ENCODE measurements around the gene OSM. TPM values are rescaled to one million over a fixed set of nuclear protein-coding genes. Genes with fewer than 3 reads are reported as not detected.

Gene OSM
- total and polyA plus RNA-seq, 7 donors, result 0.60 to 12.8 (median 1.5) TPM

- WGBS, 2 donors, result 77 to 91% methylated on average over 7 of the region's 7 CpGs
- Histone ChIP-seq H3K4me1 (no peaks in the 10 kb centered on the region), H3K4me3 (no peak overlapping the region), H3K36me3 (no peaks in the 10 kb centered on the region), H3K27ac (no peak overlapping the region), H3K9me3 (no peaks in the 10 kb centered on the region), H3K27me3 (peaks cover 0 to 5% (median 0%) of the 10 kb centered on the region in 3 donors)
- TF ChIP-seq POLR2A (IDR thresholded peaks at IDR 0.05) (no peak), POLR2AphosphoS5 (IDR thresholded peaks at IDR 0.05) (no peak)
- intact Hi-C loops (cut with DNase I), result no loop called here
- no peak for DNase-seq
These were observed 41.3 kb downstream of the OSM start for GRCh38 chr22:30225220-30225927.

- Histone ChIP-seq H3K9me3 (no peaks in the 10 kb centered on the region), H3K4me1 (no peaks in the 10 kb centered on the region), H3K27ac (no peak overlapping the region), H3K4me3 (no peak overlapping the region), H3K27me3 (peaks cover 0 to 5% (median 0%) of the 10 kb centered on the region in 3 donors), H3K36me3 (no peaks in the 10 kb centered on the region)
- 42 to 68% methylated on average over 11 of the region's 11 CpGs for WGBS, 2 donors
- TF ChIP-seq POLR2A (IDR thresholded peaks at IDR 0.05) (no peak), CTCF (IDR thresholded peaks at IDR 0.05) (no peak), POLR2AphosphoS5 (IDR thresholded peaks at IDR 0.05) (no peak), EP300 (IDR thresholded peaks at IDR 0.05) (no peak)
- no peak for DNase-seq
- intact Hi-C loops (cut with DNase I), result no loop called here
These were observed 42.3 kb downstream of the OSM start for GRCh38 chr22:30224161-30224857.

DNA sequence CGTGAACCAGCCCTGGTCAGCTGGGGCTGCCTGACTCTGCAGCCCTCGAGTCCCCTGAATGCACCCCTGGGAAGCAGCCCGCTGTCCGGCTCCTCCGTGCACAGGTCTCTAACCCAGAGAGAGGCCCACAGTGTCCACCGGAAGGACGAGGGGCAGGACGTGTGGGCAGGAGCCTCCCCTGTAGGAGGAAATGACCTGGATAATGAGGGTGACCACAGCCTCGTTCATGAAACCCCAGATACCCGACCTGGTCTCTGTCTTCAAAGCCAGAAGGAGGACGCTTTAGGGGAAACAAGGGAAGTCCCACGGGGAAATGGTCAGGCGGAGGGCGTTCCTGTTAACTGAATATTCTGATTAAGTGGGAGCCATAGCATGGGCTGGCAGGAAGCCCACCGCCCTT, 43.3 kb downstream of the OSM start:
- intact Hi-C loops (cut with DNase I), result no loop called here
- no peaks in the 10 kb centered on the region for H3K4me1 ChIP-seq

DNA sequence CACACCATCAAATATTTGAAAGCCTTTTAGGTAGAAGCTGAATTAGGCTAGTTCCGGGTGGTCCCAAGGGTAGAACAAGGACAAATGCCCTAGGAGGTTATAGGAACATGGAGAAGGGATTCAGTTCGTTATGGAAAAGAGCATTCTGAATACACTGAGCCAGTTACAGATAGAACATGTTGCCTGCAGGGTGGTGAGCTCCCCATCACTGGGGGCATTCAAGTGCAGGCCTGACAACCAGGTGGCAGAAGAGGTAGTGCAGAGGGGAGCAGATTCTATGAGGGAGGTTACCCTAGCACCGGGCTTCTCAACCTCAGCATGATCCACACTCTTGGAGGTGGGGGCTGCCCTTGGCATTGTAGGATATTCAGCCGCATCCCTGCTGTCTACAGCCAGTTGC, 44.3 kb downstream of the OSM start:
- DNase-seq, result no peak
- intact Hi-C loops (cut with DNase I), result no loop called here
- H3K27ac ChIP-seq, result no peak overlapping the region
- 76 to 89% methylated on average over 4 of the region's 4 CpGs for WGBS, 2 donors
- H3K36me3 ChIP-seq, result no peaks in the 10 kb centered on the region
- no peak for TF ChIP-seq EP300 (IDR thresholded peaks at IDR 0.05)
- no peak for TF ChIP-seq POLR2A (IDR thresholded peaks at IDR 0.05)
- no peak for TF ChIP-seq POLR2AphosphoS5 (IDR thresholded peaks at IDR 0.05)
- no peak for TF ChIP-seq CTCF (IDR thresholded peaks at IDR 0.05)
- H3K9me3 ChIP-seq, result no peaks in the 10 kb centered on the region
- no peaks in the 10 kb centered on the region for H3K4me1 ChIP-seq
- H3K4me3 ChIP-seq, result no peak overlapping the region
- H3K27me3 ChIP-seq, result peaks cover 0 to 5% (median 0%) of the 10 kb centered on the region in 3 donors

More for the DNA sequence above, 43.3 kb downstream of the OSM start:
- H3K4me3 ChIP-seq, result no peak overlapping the region
- no peaks in the 10 kb centered on the region for H3K36me3 ChIP-seq
- 68 to 80% methylated on average over 15 of the region's 15 CpGs for WGBS, 2 donors
- H3K9me3 ChIP-seq, result no peaks in the 10 kb centered on the region
- no peak overlapping the region for H3K27ac ChIP-seq
- TF ChIP-seq EP300 (IDR thresholded peaks at IDR 0.05), result no peak
- H3K27me3 ChIP-seq, result peaks cover 0 to 5% (median 0%) of the 10 kb centered on the region in 3 donors
- DNase-seq, result no peak

DNA sequence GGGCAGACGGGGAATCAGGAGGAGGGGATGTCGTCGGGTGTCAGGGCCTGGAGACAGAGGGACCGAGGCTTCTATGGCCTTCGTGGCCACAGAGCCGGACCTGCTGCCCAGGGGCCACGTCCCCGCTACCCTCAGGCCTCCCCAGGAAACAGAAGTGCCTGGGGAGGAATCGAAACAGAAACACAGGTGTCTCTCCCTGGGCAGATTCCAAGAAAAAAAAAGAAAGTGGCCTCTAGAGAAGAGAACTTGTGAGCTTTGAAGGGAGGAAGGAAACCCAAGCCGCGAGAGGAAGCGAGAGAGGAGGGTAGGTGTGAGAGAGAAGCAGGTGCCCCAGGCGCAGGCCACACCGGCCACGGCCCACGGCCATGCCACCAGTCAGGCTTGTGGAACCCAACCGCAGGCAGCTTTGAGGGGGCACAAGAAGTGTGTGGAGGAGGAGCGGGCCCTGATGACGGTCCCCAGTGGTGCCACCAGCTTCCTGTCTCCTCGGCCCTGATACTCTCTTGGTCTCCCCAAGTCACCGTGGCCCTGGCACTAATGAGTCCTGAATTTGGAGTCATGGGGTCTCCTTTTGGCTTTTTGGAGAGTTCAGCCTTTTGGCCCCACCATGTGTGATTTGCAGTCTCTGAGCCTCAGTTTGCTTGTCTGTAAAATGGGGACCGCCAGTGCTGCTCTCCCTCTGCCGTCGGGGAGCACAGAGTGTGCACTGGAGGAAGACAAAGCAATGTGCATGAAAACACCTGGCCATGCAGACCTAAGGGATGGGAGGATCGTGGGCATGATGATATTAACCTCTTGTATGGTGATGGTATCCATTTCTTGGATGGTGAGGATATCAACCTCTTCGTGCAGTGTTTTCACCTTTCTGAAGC, 45.3 kb downstream of the OSM start:
- no peaks in the 10 kb centered on the region for H3K9me3 ChIP-seq
- H3K27me3 ChIP-seq, result peaks cover 0 to 5% (median 0%) of the 10 kb centered on the region in 3 donors
- intact Hi-C loops (cut with DNase I), result no loop called here
- no peaks in the 10 kb centered on the region for H3K4me1 ChIP-seq
- H3K36me3 ChIP-seq, result no peaks in the 10 kb centered on the region
- no peak overlapping the region for H3K4me3 ChIP-seq
- no peak overlapping the region for H3K27ac ChIP-seq
- 50 to 78% methylated on average over 26 of the region's 26 CpGs for WGBS, 2 donors
- DNase-seq, result no peak
- TF ChIP-seq CTCF (IDR thresholded peaks at IDR 0.05), result no peak
- TF ChIP-seq POLR2AphosphoS5 (IDR thresholded peaks at IDR 0.05), result no peak
- no peak for TF ChIP-seq EP300 (IDR thresholded peaks at IDR 0.05)
- no peak for TF ChIP-seq POLR2A (IDR thresholded peaks at IDR 0.05)

All from sigmoid colon (tissue), 7 donors.